Mucosa of descending colon (tissue), 3 donors: ENCODE results near the gene PTPRT. TPM values are rescaled to one million over a fixed set of nuclear protein-coding genes. Genes with fewer than 3 reads are reported as not detected.

Experiments
- ATAC-seq: fragments of 200-7000 bp; cut with Tn5 transposase; one replicate; pipeline ENCODE4 v1.9.1; 2020; ENCODE audit warnings: mild to moderate bottlenecking, moderate library complexity
- DNase-seq, 3 donors: peaks; one replicate each; pipeline ENCODE4 v3.0.0-alpha.2; 2020
- H3K36me3 ChIP-seq: fragments of 200-600 bp; one replicate; pipeline ENCODE4 v1.8.0; 2021; ENCODE audit warnings: low read depth, mild to moderate bottlenecking
- H3K4me1 ChIP-seq: fragments of 200-600 bp; one replicate; pipeline ENCODE4 v1.8.0; 2021; ENCODE audit warnings: low read depth, mild to moderate bottlenecking
- H3K4me3 ChIP-seq: fragments of 200-600 bp; one replicate; pipeline ENCODE4 v1.8.0; 2021; ENCODE audit warnings: mild to moderate bottlenecking
- H3K9me3 ChIP-seq: fragments of 200-600 bp; one replicate; pipeline ENCODE4 v1.8.0; 2021; ENCODE audit warnings: mild to moderate bottlenecking
- CTCF ChIP-seq: fragments of 200-600 bp; IDR thresholded peaks from one replicate; pipeline ENCODE4 v1.8.0; 2022; ENCODE audit warnings: antibody characterized with exemption, mild to moderate bottlenecking
- intact Hi-C, 2 donors: fragments of 100-400 bp; cut with DNase I in 1 of 2; cut with micrococcal nuclease in 1 of 2; formaldehyde crosslinking; loops; one replicate each; pipeline versions ENCODE4 v1.11.0 to v1.11.1; 2022; cut with DNase I, micrococcal nuclease
- total RNA-seq, 3 donors: library from RNA; stranded (reverse); fragmentation: NEBNext Ultra II Directional in 2 of 3; extraction: Animal tissue kit (Norgen Biotek cat#: 25700) in 2 of 3; gene quantifications; one replicate each; pipeline versions ENCODE4 v1.2.1 to v1.2.4, GENCODE V29; 2021 to 2023
- donor health status: DM: no; HTN: no; CAD: no; lungs with moderate emphysema.
- donor health status: DM: no; HTN: no; CAD: no.
- donor health status: DM: no; HTN: yes; CAD: no.

PTPRT gene
- total RNA-seq, 3 donors from 2014 or later = 0.19 to 0.43 (median 0.38) TPM

GRCh38 chr20:42093542-42094440 is 1095.9 kb downstream of the PTPRT start:
- TF ChIP-seq CTCF = no peak
- ATAC-seq (no peak), DNase-seq (no peak)
- H3K9me3 ChIP-seq = no peaks in the 10 kb centered on the region
- intact Hi-C loops = no loop called here
- H3K4me1 ChIP-seq = no peaks in the 10 kb centered on the region
- H3K36me3 ChIP-seq = no peaks in the 10 kb centered on the region
- no peak overlapping the region for H3K4me3 ChIP-seq

GRCh38 chr20:42093041-42093440 is 1096.7 kb downstream of the PTPRT start:
- DNase-seq = no peak
- TF ChIP-seq CTCF = no peak
- Histone ChIP-seq H3K4me1 (no peaks in the 10 kb centered on the region), H3K9me3 (no peaks in the 10 kb centered on the region), H3K36me3 (no peaks in the 10 kb centered on the region), H3K4me3 (no peak overlapping the region)
- intact Hi-C loops = no loop called here
- no peak for ATAC-seq

GRCh38 chr20:42085366-42085765 is 1104.3 kb downstream of the PTPRT start:
- DNase-seq (no peak), ATAC-seq (no peak)
- H3K4me1 ChIP-seq = no peaks in the 10 kb centered on the region
- no peak overlapping the region for H3K4me3 ChIP-seq
- no peaks in the 10 kb centered on the region for H3K9me3 ChIP-seq
- no peaks in the 10 kb centered on the region for H3K36me3 ChIP-seq
- intact Hi-C loops = no loop called here
- TF ChIP-seq CTCF = no peak

GRCh38 chr20:42083280-42083679 is 1106.4 kb downstream of the PTPRT start:
- no peaks in the 10 kb centered on the region for H3K36me3 ChIP-seq
- H3K4me1 ChIP-seq = no peaks in the 10 kb centered on the region
- intact Hi-C loops = no loop called here
- ATAC-seq (no peak), DNase-seq (no peak)
- H3K9me3 ChIP-seq = no peaks in the 10 kb centered on the region
- TF ChIP-seq CTCF = no peak
- H3K4me3 ChIP-seq = no peak overlapping the region

GRCh38 chr20:42082611-42083010 is 1107.1 kb downstream of the PTPRT start:
- no peak overlapping the region for H3K4me3 ChIP-seq
- no peaks in the 10 kb centered on the region for H3K9me3 ChIP-seq
- DNase-seq (peak in 1 of 3 donors; percentile 41), ATAC-seq (no peak)
- intact Hi-C loops = no loop called here
- H3K4me1 ChIP-seq = no peaks in the 10 kb centered on the region
- TF ChIP-seq CTCF = no peak
- H3K36me3 ChIP-seq = no peaks in the 10 kb centered on the region
